T-helper 1 cell treated with Interleukin-12 subunit alpha and Interleukin-12 subunit beta and Interleukin-4 antibody, amounts not matched to agents 30 μg/mL and 1 μg/mL, for 36 hours (primary cell): Measurements from ENCODE around the gene DEGS2.
"Not testable (repeated sequence)": the region's sequence is repeated elsewhere in the genome, so short reads cannot be mapped to it uniquely, and the experiment has no call there.

ENCODE experiments used
- H3K27ac Mint-ChIP-seq: one replicate; pipeline ENCODE4 v1.8.0; 2021; ENCODE audit warnings: mild to moderate bottlenecking, mixed read lengths
- H3K27me3 Mint-ChIP-seq: one replicate; pipeline ENCODE4 v1.8.0; 2021; ENCODE audit warnings: low read depth, mixed read lengths
- H3K36me3 Mint-ChIP-seq: one replicate; pipeline ENCODE4 v1.8.0; 2021; ENCODE audit warnings: low read depth, mixed read lengths
- H3K4me1 Mint-ChIP-seq: one replicate; pipeline ENCODE4 v1.8.0; 2021; ENCODE audit warnings: low read depth, mixed read lengths
- H3K4me3 Mint-ChIP-seq: one replicate; pipeline ENCODE4 v1.8.0; 2021; ENCODE audit warnings: mild to moderate bottlenecking, moderate library complexity, mixed read lengths
- H3K9me3 Mint-ChIP-seq: one replicate; pipeline ENCODE4 v1.8.0; 2021; ENCODE audit warnings: mixed read lengths

DEGS2 gene

GRCh38 chr14:100191584-100192249, 32.3 kb upstream of the DEGS2 start:
- H3K27me3 Mint-ChIP-seq: no peaks in the 10 kb centered on the region
- no peaks in the 10 kb centered on the region for H3K36me3 Mint-ChIP-seq
- peaks cover 6% of the 10 kb centered on the region for H3K4me1 Mint-ChIP-seq
- no peaks in the 10 kb centered on the region for H3K9me3 Mint-ChIP-seq
- H3K27ac Mint-ChIP-seq: no peak overlapping the region
- H3K4me3 Mint-ChIP-seq: no peak overlapping the region

GRCh38 chr14:100190126-100190525, 30.7 kb upstream of the DEGS2 start:
- no peak overlapping the region for H3K4me3 Mint-ChIP-seq
- no peak overlapping the region for H3K27ac Mint-ChIP-seq
- H3K36me3 Mint-ChIP-seq: no peaks in the 10 kb centered on the region
- no peaks in the 10 kb centered on the region for H3K27me3 Mint-ChIP-seq
- H3K4me1 Mint-ChIP-seq: peaks cover 7% of the 10 kb centered on the region
- no peaks in the 10 kb centered on the region for H3K9me3 Mint-ChIP-seq

GRCh38 chr14:100188392-100189030, 29.1 kb upstream of the DEGS2 start:
- no peak overlapping the region for H3K27ac Mint-ChIP-seq
- no peak overlapping the region for H3K4me3 Mint-ChIP-seq
- H3K9me3 Mint-ChIP-seq: no peaks in the 10 kb centered on the region
- no peaks in the 10 kb centered on the region for H3K27me3 Mint-ChIP-seq
- no peaks in the 10 kb centered on the region for H3K36me3 Mint-ChIP-seq
- H3K4me1 Mint-ChIP-seq: peaks cover 9% of the 10 kb centered on the region

GRCh38 chr14:100187247-100187833, 27.9 kb upstream of the DEGS2 start:
- no peaks in the 10 kb centered on the region for H3K27me3 Mint-ChIP-seq
- H3K27ac Mint-ChIP-seq: no peak overlapping the region
- no peak overlapping the region for H3K4me3 Mint-ChIP-seq
- no peaks in the 10 kb centered on the region for H3K36me3 Mint-ChIP-seq
- H3K4me1 Mint-ChIP-seq: peaks cover 4% of the 10 kb centered on the region
- no peaks in the 10 kb centered on the region for H3K9me3 Mint-ChIP-seq

GRCh38 chr14:100181876-100182551, 22.6 kb upstream of the DEGS2 start:
- not testable (repeated sequence) for H3K9me3 Mint-ChIP-seq, H3K27ac Mint-ChIP-seq, H3K4me3 Mint-ChIP-seq, H3K27me3 Mint-ChIP-seq, H3K36me3 Mint-ChIP-seq, H3K4me1 Mint-ChIP-seq

GRCh38 chr14:100180671-100181070, 21.2 kb upstream of the DEGS2 start:
- H3K4me1 Mint-ChIP-seq, H3K27me3 Mint-ChIP-seq, H3K4me3 Mint-ChIP-seq, H3K9me3 Mint-ChIP-seq, H3K36me3 Mint-ChIP-seq, H3K27ac Mint-ChIP-seq: not testable (repeated sequence)

GRCh38 chr14:100178691-100179090, 19.2 kb upstream of the DEGS2 start:
- Mint-ChIP-seq H3K36me3 (no peaks in the 10 kb centered on the region), H3K4me3 (no peak overlapping the region), H3K4me1 (peaks cover 1% of the 10 kb centered on the region), H3K27ac (no peak overlapping the region), H3K9me3 (no peaks in the 10 kb centered on the region), H3K27me3 (peaks cover 7% of the 10 kb centered on the region)

GRCh38 chr14:100176811-100177327, 17.4 kb upstream of the DEGS2 start:
- Mint-ChIP-seq H3K4me1 (peaks cover 1% of the 10 kb centered on the region), H3K9me3 (no peaks in the 10 kb centered on the region), H3K27ac (no peak overlapping the region), H3K27me3 (peaks cover 16% of the 10 kb centered on the region), H3K36me3 (no peaks in the 10 kb centered on the region), H3K4me3 (no peak overlapping the region)

- Mint-ChIP-seq H3K27ac (no peak overlapping the region), H3K27me3 (peaks cover 26% of the 10 kb centered on the region), H3K4me3 (no peak overlapping the region), H3K4me1 (peaks cover 1% of the 10 kb centered on the region), H3K36me3 (no peaks in the 10 kb centered on the region), H3K9me3 (no peaks in the 10 kb centered on the region)
Observed at GRCh38 chr14:100173353-100173752, 13.9 kb upstream of the DEGS2 start.

- Mint-ChIP-seq H3K36me3 (no peaks in the 10 kb centered on the region), H3K4me1 (peaks cover 1% of the 10 kb centered on the region), H3K27ac (no peak overlapping the region), H3K9me3 (no peaks in the 10 kb centered on the region), H3K4me3 (no peak overlapping the region), H3K27me3 (peaks cover 27% of the 10 kb centered on the region)
Observed at GRCh38 chr14:100172811-100173210, 13.4 kb upstream of the DEGS2 start.

GRCh38 chr14:100170880-100171279, 11.4 kb upstream of the DEGS2 start:
- Mint-ChIP-seq H3K27me3 (peaks cover 35% of the 10 kb centered on the region), H3K27ac (no peak overlapping the region), H3K4me3 (no peak overlapping the region), H3K36me3 (peaks cover 2% of the 10 kb centered on the region), H3K9me3 (no peaks in the 10 kb centered on the region), H3K4me1 (peaks cover 7% of the 10 kb centered on the region)

- Mint-ChIP-seq H3K4me1 (peaks cover 6% of the 10 kb centered on the region), H3K27me3 (peaks cover 36% of the 10 kb centered on the region), H3K4me3 (no peak overlapping the region), H3K36me3 (peaks cover 2% of the 10 kb centered on the region), H3K27ac (no peak overlapping the region), H3K9me3 (no peaks in the 10 kb centered on the region)
Observed at GRCh38 chr14:100168506-100168905, 9.1 kb upstream of the DEGS2 start.

GRCh38 chr14:100165831-100166440, 6.5 kb upstream of the DEGS2 start:
- no peak overlapping the region for H3K4me3 Mint-ChIP-seq
- peaks cover 2% of the 10 kb centered on the region for H3K36me3 Mint-ChIP-seq
- no peak overlapping the region for H3K27ac Mint-ChIP-seq
- H3K27me3 Mint-ChIP-seq: peaks cover 29% of the 10 kb centered on the region
- peaks cover 6% of the 10 kb centered on the region for H3K4me1 Mint-ChIP-seq
- no peaks in the 10 kb centered on the region for H3K9me3 Mint-ChIP-seq

- Mint-ChIP-seq H3K9me3 (no peaks in the 10 kb centered on the region), H3K36me3 (peaks cover 2% of the 10 kb centered on the region), H3K27ac (no peak overlapping the region), H3K27me3 (peaks cover 26% of the 10 kb centered on the region), H3K4me1 (peaks cover 6% of the 10 kb centered on the region), H3K4me3 (no peak overlapping the region)
Observed at GRCh38 chr14:100165376-100165775, 5.9 kb upstream of the DEGS2 start.
